Activated naive CD8-positive, alpha-beta T cell (primary cell): Measurements from ENCODE around the gene APEH.
"Not testable (repeated sequence)": the region's sequence is repeated elsewhere in the genome, so short reads cannot be mapped to it uniquely, and the experiment has no call there.

Experiments
- H3K27ac Mint-ChIP-seq: one replicate; pipeline ENCODE4 v1.8.0; 2021; ENCODE audit warnings: mixed read lengths
- H3K27me3 Mint-ChIP-seq: one replicate; pipeline ENCODE4 v1.8.0; 2021; ENCODE audit warnings: mixed read lengths
- H3K36me3 Mint-ChIP-seq: one replicate; pipeline ENCODE4 v1.8.0; 2021; ENCODE audit warnings: mixed read lengths
- H3K4me1 Mint-ChIP-seq: one replicate; pipeline ENCODE4 v1.8.0; 2021; ENCODE audit warnings: low read depth, mixed read lengths
- H3K4me3 Mint-ChIP-seq: one replicate; pipeline ENCODE4 v1.8.0; 2021; ENCODE audit warnings: mild to moderate bottlenecking, mixed read lengths
- H3K9me3 Mint-ChIP-seq: one replicate; pipeline ENCODE4 v1.8.0; 2021; ENCODE audit warnings: low read depth, mixed read lengths

The APEH gene

DNA sequence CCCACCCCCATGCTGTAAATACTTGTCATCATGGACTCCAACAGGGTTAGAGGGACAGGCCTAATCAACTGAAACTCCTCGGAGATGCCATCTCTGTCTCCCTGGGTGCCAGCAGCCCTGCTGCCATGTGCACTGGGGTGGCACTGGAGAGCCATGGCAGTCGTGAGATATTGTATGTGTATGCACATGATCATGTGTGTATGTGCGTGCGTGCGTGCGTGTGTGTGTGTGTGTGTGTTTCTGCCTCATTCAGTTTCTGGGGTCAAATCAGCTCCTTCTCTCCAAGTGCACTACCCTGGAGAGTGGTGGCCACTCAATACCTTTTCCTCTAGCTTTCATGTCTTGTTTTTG lies 3.2 kb upstream of the APEH start:
- peaks cover 24% of the 10 kb centered on the region for H3K4me1 Mint-ChIP-seq
- no peaks in the 10 kb centered on the region for H3K36me3 Mint-ChIP-seq
- H3K4me3 Mint-ChIP-seq: no peak overlapping the region
- H3K9me3 Mint-ChIP-seq: no peaks in the 10 kb centered on the region
- no peaks in the 10 kb centered on the region for H3K27me3 Mint-ChIP-seq
- no peak overlapping the region for H3K27ac Mint-ChIP-seq

DNA sequence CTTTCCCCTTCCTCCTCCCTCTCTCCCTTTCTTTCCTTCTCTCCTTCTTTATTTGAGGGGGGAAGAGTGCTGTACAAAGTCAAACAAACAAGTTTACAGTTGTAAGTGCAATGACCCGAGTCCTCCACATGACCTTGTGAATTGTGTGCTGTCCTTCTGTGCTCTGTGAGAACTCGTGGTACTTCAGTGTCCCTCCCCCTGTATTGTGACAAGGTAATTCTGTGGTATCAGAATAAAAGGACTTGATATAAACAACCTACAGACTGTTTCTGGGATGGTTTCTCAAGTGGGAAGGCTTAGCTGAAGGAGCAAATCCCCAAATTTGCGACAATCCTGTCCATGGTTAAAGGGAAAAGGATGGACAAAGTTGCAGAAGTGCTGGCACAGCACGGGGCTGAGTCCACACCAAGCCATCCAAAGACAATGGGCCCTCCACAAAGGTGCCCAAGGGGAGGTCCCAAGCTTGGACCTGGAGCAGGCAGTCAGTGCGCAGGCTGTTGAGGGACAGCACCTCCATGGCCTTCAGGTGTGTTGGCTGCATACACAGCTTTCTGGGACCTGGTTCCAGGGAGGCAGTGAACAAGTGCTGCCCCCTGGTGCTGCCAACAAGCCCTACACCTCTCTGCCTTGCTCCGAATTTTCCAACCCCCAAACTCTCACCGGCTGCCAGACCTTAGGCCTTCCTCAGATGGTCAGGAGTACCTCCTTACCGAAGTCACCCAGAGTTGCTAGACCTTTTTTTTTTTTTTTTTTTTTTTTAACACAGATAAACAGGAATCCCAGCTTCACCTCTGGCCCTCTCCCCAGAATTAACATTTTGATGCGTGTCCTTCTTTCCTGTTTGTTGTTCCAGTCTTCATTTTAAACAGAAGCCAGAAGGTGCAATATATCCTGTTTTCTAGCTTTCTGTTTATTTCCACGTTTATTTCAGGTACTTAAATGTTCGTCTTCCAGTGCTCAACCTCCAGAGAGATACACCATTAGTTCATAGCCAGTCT lies 2.6 kb upstream of the APEH start:
- peak overlapping the region; percentile 87 for H3K4me3 Mint-ChIP-seq
- no peaks in the 10 kb centered on the region for H3K9me3 Mint-ChIP-seq
- H3K27me3 Mint-ChIP-seq: no peaks in the 10 kb centered on the region
- peak overlapping the region; percentile 90 for H3K27ac Mint-ChIP-seq
- no peaks in the 10 kb centered on the region for H3K36me3 Mint-ChIP-seq
- H3K4me1 Mint-ChIP-seq: peaks cover 28% of the 10 kb centered on the region

DNA sequence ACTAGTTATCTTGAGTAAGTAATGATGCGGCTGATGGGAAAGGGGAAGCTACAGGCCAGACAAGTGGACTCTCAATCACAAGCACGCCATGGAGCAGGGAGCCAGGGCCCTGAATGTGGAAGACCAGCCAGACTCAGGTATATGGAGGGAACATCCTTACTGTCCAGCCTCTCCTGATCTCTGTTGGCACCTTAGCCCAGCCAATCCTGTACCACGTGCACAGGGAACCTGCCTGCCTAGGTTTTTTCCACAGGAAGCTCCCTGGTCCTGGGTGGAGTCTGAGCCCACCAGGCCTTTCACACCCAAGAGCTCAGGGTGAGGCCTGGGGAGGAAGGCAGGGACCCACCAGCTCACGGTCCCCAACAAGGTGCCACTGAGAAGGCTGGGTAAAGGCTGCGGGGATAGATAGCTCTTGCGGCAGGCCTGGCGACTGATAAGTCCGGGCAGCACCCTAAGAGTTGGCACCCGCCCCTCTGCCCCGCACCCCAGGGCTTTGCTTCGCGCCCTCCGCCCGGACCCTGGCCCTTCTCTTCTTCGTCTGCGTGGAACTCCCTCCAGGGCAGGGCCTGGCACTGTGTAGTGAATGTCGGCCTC lies 933 bp upstream of the APEH start:
- H3K4me1 Mint-ChIP-seq: peaks cover 37% of the 10 kb centered on the region
- peak overlapping the region; percentile 95 for H3K27ac Mint-ChIP-seq
- no peaks in the 10 kb centered on the region for H3K9me3 Mint-ChIP-seq
- H3K27me3 Mint-ChIP-seq: no peaks in the 10 kb centered on the region
- H3K36me3 Mint-ChIP-seq: no peaks in the 10 kb centered on the region
- peak overlapping the region; percentile 92 for H3K4me3 Mint-ChIP-seq

DNA sequence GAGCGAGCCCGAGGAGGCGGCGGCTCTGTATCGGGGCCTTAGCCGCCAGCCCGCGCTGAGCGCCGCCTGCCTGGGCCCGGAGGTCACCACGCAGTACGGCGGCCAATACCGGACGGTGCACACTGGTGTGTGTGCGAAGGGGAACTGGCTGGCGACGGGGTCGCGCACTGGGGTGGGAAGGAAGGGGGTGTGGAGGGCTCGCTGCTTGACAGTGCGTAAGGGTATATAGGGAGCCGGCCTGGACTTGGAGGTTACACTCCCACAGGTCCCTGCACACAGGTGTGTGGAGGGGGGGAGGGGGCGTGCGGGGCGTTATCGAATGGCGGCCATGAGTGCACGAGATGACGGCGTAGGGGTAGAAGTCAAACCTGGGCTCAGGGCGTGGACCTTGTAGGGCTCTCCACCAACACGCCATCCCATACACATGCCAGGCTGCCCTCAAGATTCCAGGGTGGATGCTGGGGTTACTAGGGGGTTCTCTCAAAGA lies 389 bp downstream of the APEH start:
- peaks cover 38% of the 10 kb centered on the region for H3K4me1 Mint-ChIP-seq
- no peaks in the 10 kb centered on the region for H3K9me3 Mint-ChIP-seq
- H3K36me3 Mint-ChIP-seq: no peaks in the 10 kb centered on the region
- peak overlapping the region; percentile 28 for H3K27ac Mint-ChIP-seq
- peak overlapping the region; percentile 92 for H3K4me3 Mint-ChIP-seq
- H3K27me3 Mint-ChIP-seq: no peaks in the 10 kb centered on the region

DNA sequence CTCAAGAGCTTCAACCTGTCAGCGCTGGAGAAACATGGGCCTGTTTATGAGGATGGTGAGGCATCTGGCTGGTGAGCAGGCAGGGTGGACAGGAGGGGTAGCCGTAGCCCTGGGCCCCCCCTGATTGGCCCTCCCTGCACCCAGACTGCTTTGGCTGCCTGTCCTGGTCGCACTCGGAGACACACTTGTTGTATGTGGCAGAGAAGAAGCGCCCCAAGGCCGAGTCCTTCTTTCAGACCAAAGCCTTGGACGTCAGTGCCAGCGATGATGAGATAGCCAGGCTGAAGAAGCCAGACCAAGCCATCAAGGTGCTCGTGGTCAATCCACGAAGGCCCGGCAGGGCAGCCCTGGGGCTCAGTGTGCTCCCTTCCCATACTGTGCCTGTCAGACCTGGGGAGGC lies 1.8 kb downstream of the APEH start:
- no peaks in the 10 kb centered on the region for H3K9me3 Mint-ChIP-seq
- H3K4me3 Mint-ChIP-seq: peak overlapping the region; percentile 92
- H3K27ac Mint-ChIP-seq: no peak overlapping the region
- no peaks in the 10 kb centered on the region for H3K27me3 Mint-ChIP-seq
- peaks cover 2% of the 10 kb centered on the region for H3K36me3 Mint-ChIP-seq
- H3K4me1 Mint-ChIP-seq: peaks cover 42% of the 10 kb centered on the region

DNA sequence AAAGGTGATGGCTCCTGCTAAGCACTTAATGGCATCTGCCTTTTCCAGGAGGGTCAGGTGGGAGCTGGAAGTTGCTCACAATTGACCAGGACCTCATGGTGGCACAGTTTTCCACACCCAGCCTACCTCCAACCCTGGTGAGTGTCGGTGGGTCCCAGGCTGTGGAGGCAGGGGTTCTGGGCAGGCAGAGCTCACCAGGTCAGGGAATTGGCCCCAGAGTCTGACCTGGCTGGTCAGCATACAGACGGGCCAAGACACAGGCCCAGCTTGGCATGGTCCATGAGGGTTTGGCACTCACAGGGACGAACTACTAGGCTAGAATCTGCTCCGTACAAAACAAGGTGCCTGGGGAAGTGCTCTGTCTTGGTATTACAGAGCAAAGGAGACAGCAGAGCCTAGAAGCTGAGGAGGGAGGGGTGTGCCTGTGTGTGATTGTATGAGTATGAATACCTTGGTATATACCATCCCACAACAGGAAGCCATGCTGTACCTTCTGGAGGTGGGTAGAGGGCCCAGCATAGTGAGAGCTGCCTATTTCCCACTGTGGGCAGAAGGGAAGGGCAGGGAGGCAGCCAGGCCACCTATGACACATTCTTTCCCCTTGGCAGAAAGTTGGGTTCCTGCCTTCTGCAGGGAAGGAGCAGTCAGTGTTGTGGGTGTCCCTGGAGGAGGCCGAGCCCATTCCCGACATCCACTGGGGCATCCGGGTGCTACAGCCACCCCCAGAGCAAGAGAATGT lies 6.5 kb downstream of the APEH start:
- Mint-ChIP-seq H3K9me3 (no peaks in the 10 kb centered on the region), H3K4me1 (peaks cover 21% of the 10 kb centered on the region), H3K27ac (no peak overlapping the region), H3K4me3 (no peak overlapping the region), H3K27me3 (no peaks in the 10 kb centered on the region), H3K36me3 (peaks cover 2% of the 10 kb centered on the region)

DNA sequence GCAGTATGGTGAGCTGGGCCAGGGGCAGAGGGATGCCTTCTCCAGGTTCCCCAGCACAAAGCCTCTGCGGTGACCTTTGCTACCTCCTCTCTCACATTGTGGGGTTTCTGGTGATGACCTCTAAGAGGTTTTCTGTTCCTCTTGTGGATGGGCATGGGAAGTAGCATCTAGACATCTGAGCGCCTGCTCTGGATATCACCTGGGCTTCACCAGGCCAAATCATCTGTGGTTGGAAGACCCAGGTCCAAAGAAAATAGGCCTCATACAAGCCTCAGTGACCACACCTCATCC lies 7.0 kb downstream of the APEH start:
- H3K27ac Mint-ChIP-seq: no peak overlapping the region
- H3K9me3 Mint-ChIP-seq: no peaks in the 10 kb centered on the region
- peaks cover 17% of the 10 kb centered on the region for H3K4me1 Mint-ChIP-seq
- H3K36me3 Mint-ChIP-seq: peaks cover 2% of the 10 kb centered on the region
- no peak overlapping the region for H3K4me3 Mint-ChIP-seq
- H3K27me3 Mint-ChIP-seq: no peaks in the 10 kb centered on the region

DNA sequence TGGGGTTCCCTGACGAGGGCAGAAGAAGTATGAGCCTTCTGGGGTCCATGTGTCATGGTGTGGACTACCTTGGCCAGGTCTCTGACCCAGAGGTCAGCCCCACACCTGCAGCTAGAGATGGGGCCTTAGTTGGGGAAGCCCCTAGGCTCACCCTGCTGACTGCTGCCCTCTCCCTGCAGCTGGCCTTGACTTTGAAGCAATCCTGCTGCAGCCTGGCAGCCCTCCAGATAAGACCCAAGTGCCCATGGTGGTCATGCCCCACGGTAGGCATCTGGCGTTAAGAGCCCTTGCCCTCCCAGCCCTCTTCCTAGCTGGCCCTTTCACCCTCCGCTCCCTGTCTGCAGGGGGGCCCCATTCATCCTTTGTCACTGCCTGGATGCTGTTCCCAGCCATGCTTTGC lies 7.4 kb downstream of the APEH start:
- H3K27ac Mint-ChIP-seq: no peak overlapping the region
- peaks cover 16% of the 10 kb centered on the region for H3K4me1 Mint-ChIP-seq
- no peak overlapping the region for H3K4me3 Mint-ChIP-seq
- H3K9me3 Mint-ChIP-seq: no peaks in the 10 kb centered on the region
- H3K36me3 Mint-ChIP-seq: peaks cover 2% of the 10 kb centered on the region
- no peaks in the 10 kb centered on the region for H3K27me3 Mint-ChIP-seq

DNA sequence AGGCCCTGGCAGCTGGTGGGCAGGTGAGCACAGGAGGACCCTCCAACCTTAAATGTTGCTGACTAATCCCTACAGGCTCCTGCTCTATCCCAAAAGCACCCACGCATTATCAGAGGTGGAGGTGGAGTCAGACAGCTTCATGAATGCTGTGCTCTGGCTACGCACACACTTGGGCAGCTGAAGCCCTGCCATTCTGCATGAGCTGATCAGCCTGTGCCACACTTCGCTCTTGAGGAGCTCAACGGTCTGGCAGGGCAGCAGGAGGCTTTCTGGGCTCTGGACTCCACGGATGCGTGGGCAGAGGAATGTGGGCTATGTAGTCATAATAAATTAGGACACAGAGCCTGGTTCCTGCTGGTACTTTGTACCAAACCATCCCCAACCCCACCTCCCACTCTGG lies 9.0 kb downstream of the APEH start:
- no peaks in the 10 kb centered on the region for H3K27me3 Mint-ChIP-seq
- peaks cover 2% of the 10 kb centered on the region for H3K36me3 Mint-ChIP-seq
- H3K4me1 Mint-ChIP-seq: peaks cover 9% of the 10 kb centered on the region
- H3K27ac Mint-ChIP-seq: no peak overlapping the region
- H3K4me3 Mint-ChIP-seq: no peak overlapping the region
- H3K9me3 Mint-ChIP-seq: no peaks in the 10 kb centered on the region

DNA sequence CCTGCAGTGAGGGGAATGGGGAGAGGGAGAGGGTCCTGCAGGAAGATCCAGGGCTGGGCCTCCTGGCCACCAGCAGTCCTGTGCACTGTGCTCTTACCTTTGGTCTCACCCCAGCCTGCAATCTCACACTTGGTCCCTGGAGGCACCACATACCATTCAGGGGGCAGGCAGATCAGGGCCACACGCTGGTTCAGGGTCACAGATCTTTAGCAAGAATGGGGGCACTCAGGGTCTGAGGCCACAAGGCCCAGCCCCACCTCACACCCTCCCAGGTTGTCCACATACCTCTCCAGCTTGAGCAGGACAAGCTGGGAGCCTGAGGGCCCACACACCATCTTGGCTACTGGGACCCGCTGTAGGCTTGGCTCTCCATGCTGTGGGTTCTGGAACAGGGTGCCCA lies 10.3 kb downstream of the APEH start:
- peaks cover 16% of the 10 kb centered on the region for H3K4me1 Mint-ChIP-seq
- not testable (repeated sequence) for H3K4me3 Mint-ChIP-seq, H3K27me3 Mint-ChIP-seq, H3K9me3 Mint-ChIP-seq, H3K36me3 Mint-ChIP-seq, H3K27ac Mint-ChIP-seq

DNA sequence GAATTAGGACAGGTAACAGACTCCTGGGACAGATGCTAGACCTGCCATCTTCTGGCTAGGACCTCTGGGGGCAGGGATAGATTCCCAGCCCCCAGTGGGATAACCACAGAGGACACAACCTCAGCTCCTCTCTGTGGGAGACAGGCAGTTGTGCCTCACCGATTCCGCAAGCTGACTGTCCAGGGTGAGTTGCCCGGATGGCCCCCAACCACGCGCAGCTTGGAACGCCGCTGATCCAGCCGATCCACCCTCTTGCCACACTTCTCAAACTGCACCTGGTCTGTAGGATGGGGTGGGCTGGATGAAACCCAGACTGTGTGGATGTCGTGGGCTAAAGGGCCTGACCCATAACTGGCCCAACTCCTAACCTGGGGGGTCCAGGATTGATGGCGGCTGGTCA lies 11.0 kb downstream of the APEH start:
- H3K4me3 Mint-ChIP-seq: peak overlapping the region; percentile 52

DNA sequence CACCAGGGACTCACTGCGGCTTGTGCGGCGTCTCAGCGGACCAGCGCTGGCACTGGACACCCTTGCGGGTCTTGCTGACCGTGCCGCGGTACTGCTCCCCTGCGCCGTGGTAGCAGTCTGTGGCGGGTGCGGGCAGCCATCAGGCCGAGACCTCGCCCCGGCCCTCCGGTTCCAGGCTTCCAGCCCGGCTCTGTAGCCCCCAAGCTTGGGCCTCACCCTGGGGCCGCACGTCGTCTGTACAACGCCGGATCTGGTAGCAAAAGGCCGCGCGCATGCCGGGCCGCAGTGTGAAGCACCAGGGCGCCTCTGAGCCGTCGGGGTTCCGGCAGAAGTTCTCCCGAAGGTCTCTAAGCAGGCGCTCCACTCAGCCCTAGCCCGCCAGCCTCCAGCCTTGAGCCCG lies 11.7 kb downstream of the APEH start:
- H3K4me1 Mint-ChIP-seq: peaks cover 22% of the 10 kb centered on the region
- H3K36me3 Mint-ChIP-seq, H3K4me3 Mint-ChIP-seq, H3K27me3 Mint-ChIP-seq, H3K9me3 Mint-ChIP-seq, H3K27ac Mint-ChIP-seq: not testable (repeated sequence)

More for the DNA sequence above, 11.0 kb downstream of the APEH start:
- peaks cover 16% of the 10 kb centered on the region for H3K4me1 Mint-ChIP-seq
- H3K27ac Mint-ChIP-seq, H3K9me3 Mint-ChIP-seq, H3K27me3 Mint-ChIP-seq, H3K36me3 Mint-ChIP-seq: not testable (repeated sequence)

DNA sequence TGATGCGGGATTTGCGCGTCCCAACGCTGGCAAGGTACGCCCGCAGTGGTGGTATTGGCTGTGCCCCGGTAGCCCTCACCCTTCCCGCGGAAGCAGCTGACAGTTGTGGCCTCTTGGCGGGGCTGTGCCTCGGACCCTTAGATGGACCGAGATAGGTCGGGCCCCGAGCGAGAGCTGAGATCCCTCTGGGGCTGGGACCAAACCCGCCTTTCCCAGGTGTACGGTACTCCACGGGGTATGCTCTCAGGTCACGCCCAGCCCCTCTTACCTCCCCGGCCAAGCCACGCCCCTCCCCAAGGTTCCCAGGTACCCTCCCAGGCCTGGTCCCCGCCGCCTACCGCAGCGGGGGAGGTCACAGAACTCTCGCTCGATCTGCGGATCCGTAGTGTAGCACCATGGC lies 12.2 kb downstream of the APEH start:
- H3K27me3 Mint-ChIP-seq, H3K36me3 Mint-ChIP-seq, H3K27ac Mint-ChIP-seq, H3K9me3 Mint-ChIP-seq: not testable (repeated sequence)
- peak overlapping the region; percentile 66 for H3K4me3 Mint-ChIP-seq
- peaks cover 27% of the 10 kb centered on the region for H3K4me1 Mint-ChIP-seq

DNA sequence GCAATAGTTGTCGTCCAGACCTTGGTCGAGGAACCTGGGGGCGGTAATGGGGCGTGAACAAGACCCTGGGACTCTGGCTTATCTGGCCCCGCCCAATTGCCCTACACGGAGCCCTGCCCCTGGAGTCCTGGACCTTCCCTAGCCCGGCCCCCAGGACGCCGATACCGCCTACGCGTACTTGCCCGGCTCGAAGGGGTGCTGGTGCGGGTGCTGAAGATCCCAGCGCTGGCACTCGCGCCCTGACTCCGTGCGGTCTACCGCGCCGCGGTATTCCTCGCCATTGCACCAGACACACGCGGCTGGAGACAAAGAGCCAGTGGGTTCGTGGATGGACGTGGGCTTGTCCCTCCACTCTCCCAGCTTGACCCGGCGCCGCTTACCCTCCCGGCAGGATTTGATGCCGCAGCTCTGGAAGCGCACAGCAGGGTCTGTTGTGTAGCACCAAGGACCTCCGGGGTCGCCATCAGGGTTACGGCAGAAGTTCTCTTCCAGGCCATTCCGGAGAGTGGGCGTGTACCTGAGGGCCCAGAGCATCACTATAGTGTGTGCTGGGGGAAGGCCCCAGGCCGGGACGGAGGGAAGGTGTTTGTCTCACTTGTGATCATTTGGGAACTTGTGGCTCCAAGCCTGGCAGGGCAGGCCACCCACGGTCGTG lies 12.7 kb downstream of the APEH start:
- Mint-ChIP-seq H3K4me3 (peak overlapping the region; percentile 46), H3K4me1 (peaks cover 27% of the 10 kb centered on the region)
- not testable (repeated sequence) for H3K9me3 Mint-ChIP-seq, H3K36me3 Mint-ChIP-seq, H3K27ac Mint-ChIP-seq, H3K27me3 Mint-ChIP-seq

DNA sequence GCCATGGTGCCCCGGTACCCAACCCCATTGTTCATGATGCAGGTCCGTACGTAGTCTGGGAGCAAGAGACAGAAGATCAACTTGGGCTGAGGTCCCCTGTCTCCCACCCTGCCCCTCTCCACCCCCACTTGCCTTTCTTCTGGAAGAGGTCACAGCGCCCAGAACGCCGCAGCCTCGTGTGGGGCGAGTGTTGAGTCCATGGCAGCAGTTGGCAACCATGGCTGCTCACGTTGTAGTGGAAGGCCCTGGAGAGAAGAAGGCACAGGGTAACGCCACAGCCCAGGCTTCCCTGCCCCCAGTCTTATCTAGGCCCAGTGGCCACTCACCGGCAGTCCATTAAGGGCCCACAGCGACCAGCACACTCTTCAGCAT lies 13.3 kb downstream of the APEH start:
- H3K27me3 Mint-ChIP-seq, H3K27ac Mint-ChIP-seq, H3K9me3 Mint-ChIP-seq, H3K36me3 Mint-ChIP-seq: not testable (repeated sequence)
- peaks cover 27% of the 10 kb centered on the region for H3K4me1 Mint-ChIP-seq
- peak overlapping the region; percentile 46 for H3K4me3 Mint-ChIP-seq
